K562 (cell line): Measurements from ENCODE around the gene MMP24. TPM values are rescaled to one million over a fixed set of nuclear protein-coding genes. Genes with fewer than 3 reads are reported as not detected.
A peak's percentile ranks its signal among the peaks of the same experiment; 100 is the strongest.

ENCODE experiments used
- BHLHE40 ChIP-seq: IDR thresholded peaks from 2 replicates; pipeline ENCODE4 v1.6.1; 2011; ENCODE audit warnings: low read length, improper control_type of control experiment
- BRF1 ChIP-seq: IDR thresholded peaks from 3 replicates; pipeline ENCODE4 v1.6.1; 2011; ENCODE audit warnings: borderline replicate concordance, mild to moderate bottlenecking; ENCODE audit not compliant: insufficient read length; ENCODE audit errors: extremely low read depth
- CREB1 ChIP-seq, 2 experiments: sonication (generic) in 1 of 2; formaldehyde crosslinking in 1 of 2; IDR thresholded peaks; 2 replicates each; pipeline versions ENCODE4 v1.6.1 to v1.8.0; 2012 to 2022; ENCODE audit warnings: inconsistent platforms in 1 of 2, mild to moderate bottlenecking in 1 of 2, missing genetic modification reagents in 1 of 2, moderate library complexity in 1 of 2
- HDAC3 ChIP-seq: fragments of 450-650 bp; IDR thresholded peaks from 2 replicates; pipeline ENCODE4 v1.6.1; 2018; ENCODE audit warnings: borderline replicate concordance, mild to moderate bottlenecking, moderate library complexity; ENCODE audit not compliant: partially characterized antibody
- HINFP ChIP-seq: fragments of 450-650 bp; conservative IDR thresholded peaks from 2 replicates; pipeline ENCODE4 v1.6.1; 2016; ENCODE audit warnings: missing genetic modification characterization, low read depth, mild to moderate bottlenecking, control low read depth, missing compliant biosample characterization
- HNRNPLL ChIP-seq: fragments of 200-400 bp; formaldehyde crosslinking; IDR thresholded peaks from 2 replicates; pipeline ENCODE4 v1.6.1; 2017; ENCODE audit warnings: low read length, low read depth, mild to moderate bottlenecking; ENCODE audit not compliant: poor library complexity, severe bottlenecking
- KDM5B ChIP-seq: fragments of 200-600 bp; sonication (generic); IDR thresholded peaks from 2 replicates; pipeline ENCODE4 v1.6.1; 2012; ENCODE audit warnings: low read depth, mild to moderate bottlenecking, moderate library complexity, low read length, control low read depth, inconsistent platforms; ENCODE audit not compliant: insufficient replicate concordance
- MAX ChIP-seq: sonication (generic); formaldehyde crosslinking; IDR thresholded peaks from 2 replicates; pipeline ENCODE4 v1.9.0; 2022; ENCODE audit warnings: mild to moderate bottlenecking, missing genetic modification reagents
- NR0B1 ChIP-seq: fragments of 450-650 bp; IDR thresholded peaks from one replicate; pipeline ENCODE4 v1.6.1; 2018; ENCODE audit warnings: mild to moderate bottlenecking, moderate library complexity; ENCODE audit not compliant: partially characterized antibody
- POLR2G ChIP-seq: fragments of 200-400 bp; formaldehyde crosslinking; IDR thresholded peaks from 2 replicates; pipeline ENCODE4 v1.6.1; 2017; ENCODE audit warnings: low read depth, mild to moderate bottlenecking, antibody characterized with exemption, low read length, moderate library complexity
- RHOXF2B ChIP-seq: fragments of 250-450 bp; sonication (Bioruptor Pico); conservative IDR thresholded peaks from 2 replicates; pipeline ENCODE4 v1.5.1; 2021
- RNF219 ChIP-seq: fragments of 250-450 bp; sonication (Bioruptor Pico); IDR thresholded peaks from 2 replicates; pipeline ENCODE4 v1.5.0; 2022; ENCODE audit warnings: mild to moderate bottlenecking
- SMARCE1 ChIP-seq: fragments of 450-650 bp; IDR thresholded peaks from 2 replicates; pipeline ENCODE4 v1.7.1; 2016; ENCODE audit warnings: mild to moderate bottlenecking
- TAF9B ChIP-seq: fragments of 450-650 bp; IDR thresholded peaks from 2 replicates; pipeline ENCODE4 v1.6.1; 2018; ENCODE audit warnings: mild to moderate bottlenecking; ENCODE audit not compliant: partially characterized antibody
- TFAP4 ChIP-seq: sonication (generic); formaldehyde crosslinking; IDR thresholded peaks from 2 replicates; pipeline ENCODE4 v1.8.0; 2022; ENCODE audit warnings: missing genetic modification reagents, mild to moderate bottlenecking, moderate library complexity, borderline replicate concordance
- XRCC5 ChIP-seq: fragments of 200-400 bp; formaldehyde crosslinking; IDR thresholded peaks from 2 replicates; pipeline ENCODE4 v1.6.1; 2017; ENCODE audit warnings: low read depth, mild to moderate bottlenecking, low read length
- ZNF263 ChIP-seq: sonication (generic); formaldehyde crosslinking; IDR thresholded peaks from 2 replicates; pipeline ENCODE4 v1.8.0; 2022; ENCODE audit warnings: mild to moderate bottlenecking, missing genetic modification reagents, borderline replicate concordance
- ZNF277 ChIP-seq: fragments of 250-450 bp; sonication (Bioruptor Pico); IDR thresholded peaks from 2 replicates; pipeline ENCODE4 v1.8.0; 2022; ENCODE audit warnings: inconsistent platforms, mild to moderate bottlenecking, moderate library complexity, borderline replicate concordance
- polyA plus RNA-seq, 8 experiments: library from polyadenylated mRNA; depleted of rRNA in 4 of 8; stranded (reverse) in 5 of 8; unstranded in 3 of 8; fragments of >200 nt; fragmentation: Nextera tagmentation in 2 of 8; fragmentation: Illumina TruSeq in 1 of 8; extraction: Ambion mirVana in 2 of 8; extraction: Trizol in 1 of 8; gene quantifications; 2 replicates each; pipeline versions ENCODE4 v1.2.1 to v1.2.3, GENCODE V29; 2011 to 2014; ENCODE audit warnings: inconsistent platforms in 1 of 8, missing spikeins in 1 of 8
- total RNA-seq, 7 experiments: library from RNA; depleted of rRNA in 6 of 7; stranded (reverse); fragments of >200 nt in 6 of 7; fragmentation: Illumina TruSeq in 2 of 7; extraction: Trizol in 2 of 7; gene quantifications; 2 replicates each; pipeline versions ENCODE4 v1.2.1 to v1.2.3, GENCODE V29; 2011 to 2021; ENCODE audit warnings: low replicate concordance in 1 of 7

Gene MMP24
- total and polyA plus RNA-seq, 9 of the 15 experiments (the other 6 are each of a cell fraction or from before 2014, with no cell fraction given): 0.03 to 0.07 (median 0.03) TPM; not detected in 6

GRCh38 chr20:35305682-35306556 lies 79.4 kb downstream of the MMP24 start (continued):
- TF ChIP-seq HINFP (tag) (no peak), RHOXF2B (CRISPR knock-in tag) (no peak), HDAC3 (no peak), NR0B1 (no peak), SMARCE1 (peak; percentile 71; the same call in 1 of the 2 replicates), POLR2G (no peak), TFAP4 (peak; percentile 98), CREB1 (IDR thresholded peaks at IDR 0.05) (no peak), CREB1 (CRISPR knock-in tag; IDR thresholded peaks at IDR 0.05) (no peak), BRF1 (no peak), KDM5B (no peak), RNF219 (CRISPR knock-in tag) (no peak), ZNF263 (CRISPR knock-in tag) (no peak), TAF9B (peak; percentile 71), BHLHE40 (peak; percentile 83), XRCC5 (no peak), ZNF277 (CRISPR knock-in tag) (no peak), MAX (CRISPR knock-in tag) (peak; percentile 81), HNRNPLL (no peak)
